Left ventricle myocardium inferior (tissue), 1 donor: ENCODE measurements around the gene PPP1R9B. TPM values are rescaled to one million over a fixed set of nuclear protein-coding genes. Genes with fewer than 3 reads are reported as not detected.

Source experiments
- DNase-seq: peaks from one replicate; pipeline ENCODE4 v3.0.0-alpha.2; 2020
- H3K27ac ChIP-seq: fragments of 200-600 bp; replicated peaks from 2 replicates; pipeline ENCODE4 v1.8.0; 2021
- H3K27me3 ChIP-seq: fragments of 200-600 bp; 2 replicates; pipeline ENCODE4 v1.8.0; 2021; ENCODE audit warnings: low read depth
- H3K36me3 ChIP-seq: fragments of 200-600 bp; 2 replicates; pipeline ENCODE4 v1.8.0; 2021
- H3K4me1 ChIP-seq: fragments of 200-600 bp; 2 replicates; pipeline ENCODE4 v1.8.0; 2021
- H3K4me3 ChIP-seq: fragments of 200-600 bp; 2 replicates; pipeline ENCODE4 v1.8.0; 2021; ENCODE audit warnings: mild to moderate bottlenecking, moderate library complexity
- H3K9me3 ChIP-seq: fragments of 200-600 bp; replicated peaks from 2 replicates; pipeline ENCODE4 v1.8.0; 2021
- CTCF ChIP-seq: fragments of 200-600 bp; IDR thresholded peaks from 2 replicates; pipeline ENCODE4 v1.8.0; 2021; ENCODE audit warnings: antibody characterized with exemption, mild to moderate bottlenecking, borderline replicate concordance
- intact Hi-C: fragments of 100-400 bp; cut with micrococcal nuclease; formaldehyde crosslinking; loops from one replicate; pipeline ENCODE4 v1.11.0; 2022
- total RNA-seq: library from RNA; stranded (reverse); fragmentation: NEBNext Ultra II Directional; extraction: Animal tissue kit (Norgen Biotek cat#: 25700); gene quantifications from one replicate; pipeline ENCODE4 v1.2.1, GENCODE V29; 2021
- donor health status: DM: no; HTN: yes; CAD: no; lungs with severe emphysema.

Gene PPP1R9B
- total RNA-seq, 1 donor from 2014 or later, result 33.0 TPM

- TF ChIP-seq CTCF, result peak; percentile 41
- DNase-seq, result peak; percentile 66
- Histone ChIP-seq H3K4me1 (peaks cover 98% of the 10 kb centered on the region), H3K4me3 (peak overlapping the region; percentile 98), H3K27ac (peak overlapping the region; percentile 98), H3K9me3 (no peaks in the 10 kb centered on the region), H3K36me3 (peaks cover 7% of the 10 kb centered on the region), H3K27me3 (no peaks in the 10 kb centered on the region)
- intact Hi-C loops, result no loop called here
Observed at GRCh38 chr17:50149417-50150353, 792 bp downstream of the PPP1R9B start.

GRCh38 chr17:50149091-50149416 lies 1.4 kb downstream of the PPP1R9B start:
- Histone ChIP-seq H3K9me3 (no peaks in the 10 kb centered on the region), H3K4me1 (peaks cover 98% of the 10 kb centered on the region), H3K27me3 (no peaks in the 10 kb centered on the region), H3K4me3 (peak overlapping the region; percentile 98), H3K36me3 (peaks cover 13% of the 10 kb centered on the region), H3K27ac (peak overlapping the region; percentile 98)
- intact Hi-C loops, result no loop called here
- TF ChIP-seq CTCF, result no peak
- DNase-seq, result no peak

GRCh38 chr17:50148226-50149090 lies 2.0 kb downstream of the PPP1R9B start:
- intact Hi-C loops, result no loop called here

GRCh38 chr17:50147841-50148225 lies 2.6 kb downstream of the PPP1R9B start:
- Histone ChIP-seq H3K4me3 (peak overlapping the region; percentile 98), H3K4me1 (peaks cover 88% of the 10 kb centered on the region), H3K36me3 (peaks cover 25% of the 10 kb centered on the region), H3K27me3 (no peaks in the 10 kb centered on the region), H3K27ac (peak overlapping the region; percentile 98), H3K9me3 (no peaks in the 10 kb centered on the region)
- intact Hi-C loops, result no loop called here
- DNase-seq, result no peak
- no peak for TF ChIP-seq CTCF

More at GRCh38 chr17:50148226-50149090, 2.0 kb downstream of the PPP1R9B start:
- DNase-seq, result peak; percentile 53
- Histone ChIP-seq H3K4me1 (peaks cover 94% of the 10 kb centered on the region), H3K9me3 (no peaks in the 10 kb centered on the region), H3K27me3 (no peaks in the 10 kb centered on the region), H3K36me3 (peaks cover 19% of the 10 kb centered on the region), H3K4me3 (peak overlapping the region; percentile 98), H3K27ac (peak overlapping the region; percentile 98)
- no peak for TF ChIP-seq CTCF

GRCh38 chr17:50146927-50147665 lies 3.4 kb downstream of the PPP1R9B start:
- TF ChIP-seq CTCF, result no peak
- peaks cover 88% of the 10 kb centered on the region for H3K4me1 ChIP-seq
- intact Hi-C loops, result no loop called here
- H3K9me3 ChIP-seq, result no peaks in the 10 kb centered on the region
- no peak for DNase-seq
- H3K27ac ChIP-seq, result peak overlapping the region; percentile 98
- no peaks in the 10 kb centered on the region for H3K27me3 ChIP-seq
- peaks cover 32% of the 10 kb centered on the region for H3K36me3 ChIP-seq
- H3K4me3 ChIP-seq, result peak overlapping the region; percentile 98
